ENCODE measurements around the gene G6PC3. TPM values are rescaled to one million over a fixed set of nuclear protein-coding genes. Genes with fewer than 3 reads are reported as not detected.
"Not testable (repeated sequence)": the region's sequence is repeated elsewhere in the genome, so short reads cannot be mapped to it uniquely, and the experiment has no call there.

The G6PC3 gene
- total RNA-seq, 1 experiment from 2014 or later = 104 TPM

DNA sequence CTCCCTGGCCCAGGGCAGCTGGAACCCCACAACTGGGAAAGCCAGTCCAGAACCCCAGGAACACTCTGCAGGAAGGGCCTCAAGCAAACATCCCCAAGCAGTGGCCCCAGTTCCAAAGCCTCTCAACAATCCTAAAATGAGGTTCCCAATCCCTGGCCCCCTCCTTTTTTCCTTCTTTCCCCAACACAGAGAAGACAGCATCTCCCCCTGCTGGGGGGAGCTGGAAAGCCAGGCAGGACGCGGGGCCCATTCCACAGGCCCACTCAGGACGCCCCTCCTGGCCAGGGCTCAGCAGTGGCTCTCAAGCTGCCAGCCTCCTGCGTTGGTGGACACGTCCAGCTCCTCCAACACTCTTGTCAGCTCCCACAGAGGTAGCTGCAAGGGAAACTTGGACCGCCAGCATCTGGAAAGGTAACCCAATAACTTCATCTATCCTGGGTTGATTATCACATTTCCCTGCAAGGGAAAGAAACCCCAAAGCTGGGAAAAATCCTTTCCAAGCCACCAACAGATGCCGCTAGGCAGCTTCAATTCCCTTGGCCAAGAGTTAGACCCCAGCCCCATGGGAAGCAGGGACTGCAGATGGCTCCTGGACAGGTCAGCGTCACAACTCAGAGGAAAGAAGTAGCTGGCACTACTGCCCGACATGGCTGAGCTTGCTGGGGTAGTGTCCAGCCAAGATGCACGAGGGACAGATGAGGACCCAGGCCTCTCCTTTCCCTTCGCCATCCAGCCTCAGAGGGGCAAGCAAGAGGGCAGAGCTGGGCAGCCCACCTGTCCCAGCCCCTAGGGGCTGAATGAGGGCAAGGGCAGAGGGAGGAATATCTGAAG is 45.3 kb downstream of the G6PC3 start:
- DNase-seq = peak; percentile 91
- Histone ChIP-seq H3K36me3 (replicated peaks; ENCODE audit: control insufficient read depth, insufficient read depth, low read length) (peaks cover 1% of the 10 kb centered on the region), H3K4me3 (ENCODE audit: insufficient read depth, low read depth, low read length) (no peak overlapping the region), H3K27me3 (ENCODE audit: control insufficient read depth, insufficient read depth, low read length) (no peaks in the 10 kb centered on the region)

GRCh38 chr17:44117351-44117750 is 46.8 kb downstream of the G6PC3 start:
- H3K27me3 ChIP-seq (ENCODE audit: control insufficient read depth, insufficient read depth, low read length) = no peaks in the 10 kb centered on the region
- no peak overlapping the region for H3K4me3 ChIP-seq (ENCODE audit: insufficient read depth, low read depth, low read length)
- DNase-seq = peak; percentile 66
- peaks cover 1% of the 10 kb centered on the region for H3K36me3 ChIP-seq (replicated peaks; ENCODE audit: control insufficient read depth, insufficient read depth, low read length)

- DNase-seq = peak; percentile 69
- Histone ChIP-seq H3K4me3 (ENCODE audit: insufficient read depth, low read depth, low read length) (no peak overlapping the region), H3K36me3 (replicated peaks; ENCODE audit: control insufficient read depth, insufficient read depth, low read length) (peaks cover 1% of the 10 kb centered on the region), H3K27me3 (ENCODE audit: control insufficient read depth, insufficient read depth, low read length) (no peaks in the 10 kb centered on the region)
Observed at GRCh38 chr17:44118427-44119050, 48.0 kb downstream of the G6PC3 start.

GRCh38 chr17:44119062-44119461 is 48.5 kb downstream of the G6PC3 start:
- H3K36me3 ChIP-seq (replicated peaks; ENCODE audit: control insufficient read depth, insufficient read depth, low read length) = peaks cover 1% of the 10 kb centered on the region
- H3K27me3 ChIP-seq (ENCODE audit: control insufficient read depth, insufficient read depth, low read length) = no peaks in the 10 kb centered on the region
- DNase-seq = peak; percentile 25
- H3K4me3 ChIP-seq (ENCODE audit: insufficient read depth, low read depth, low read length) = no peak overlapping the region

DNA sequence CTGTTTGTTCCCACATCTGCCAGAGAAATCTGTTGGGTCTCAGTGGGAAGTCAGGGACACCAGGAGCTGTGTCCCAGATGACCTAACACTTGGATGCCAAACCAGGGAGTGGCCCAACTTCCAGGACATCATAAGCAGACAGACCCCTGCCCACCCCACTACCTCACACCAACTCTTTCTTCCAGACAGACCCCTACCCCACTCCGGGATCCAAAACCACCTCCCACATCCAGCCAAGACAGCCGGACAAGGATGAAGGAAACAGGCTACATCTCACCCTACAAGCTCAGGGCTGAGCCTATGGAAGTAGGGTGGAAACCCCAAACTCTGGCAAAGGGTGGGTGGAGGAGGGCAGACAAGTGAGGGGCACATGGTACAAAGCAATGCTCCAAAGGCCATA is 49.3 kb downstream of the G6PC3 start:
- DNase-seq = no peak
- Histone ChIP-seq H3K27me3 (ENCODE audit: control insufficient read depth, insufficient read depth, low read length) (no peaks in the 10 kb centered on the region), H3K36me3 (replicated peaks; ENCODE audit: control insufficient read depth, insufficient read depth, low read length) (peaks cover 1% of the 10 kb centered on the region), H3K4me3 (ENCODE audit: insufficient read depth, low read depth, low read length) (no peak overlapping the region)

- H3K4me3 ChIP-seq (ENCODE audit: insufficient read depth, low read depth, low read length); DNase-seq: not testable (repeated sequence)
Observed at GRCh38 chr17:44120281-44120680, 49.7 kb downstream of the G6PC3 start.

GRCh38 chr17:44120851-44121605 is 50.5 kb downstream of the G6PC3 start:
- no peaks in the 10 kb centered on the region for H3K27me3 ChIP-seq (ENCODE audit: control insufficient read depth, insufficient read depth, low read length)
- no peak overlapping the region for H3K4me3 ChIP-seq (ENCODE audit: insufficient read depth, low read depth, low read length)
- peak; percentile 59 for DNase-seq
- no peaks in the 10 kb centered on the region; the same call in 1 of the 2 replicates for H3K36me3 ChIP-seq (replicated peaks; ENCODE audit: control insufficient read depth, insufficient read depth, low read length)

More at GRCh38 chr17:44120281-44120680, 49.7 kb downstream of the G6PC3 start:
- not testable (repeated sequence) for H3K36me3 ChIP-seq (replicated peaks; ENCODE audit: control insufficient read depth, insufficient read depth, low read length); H3K27me3 ChIP-seq (ENCODE audit: control insufficient read depth, insufficient read depth, low read length)

DNA sequence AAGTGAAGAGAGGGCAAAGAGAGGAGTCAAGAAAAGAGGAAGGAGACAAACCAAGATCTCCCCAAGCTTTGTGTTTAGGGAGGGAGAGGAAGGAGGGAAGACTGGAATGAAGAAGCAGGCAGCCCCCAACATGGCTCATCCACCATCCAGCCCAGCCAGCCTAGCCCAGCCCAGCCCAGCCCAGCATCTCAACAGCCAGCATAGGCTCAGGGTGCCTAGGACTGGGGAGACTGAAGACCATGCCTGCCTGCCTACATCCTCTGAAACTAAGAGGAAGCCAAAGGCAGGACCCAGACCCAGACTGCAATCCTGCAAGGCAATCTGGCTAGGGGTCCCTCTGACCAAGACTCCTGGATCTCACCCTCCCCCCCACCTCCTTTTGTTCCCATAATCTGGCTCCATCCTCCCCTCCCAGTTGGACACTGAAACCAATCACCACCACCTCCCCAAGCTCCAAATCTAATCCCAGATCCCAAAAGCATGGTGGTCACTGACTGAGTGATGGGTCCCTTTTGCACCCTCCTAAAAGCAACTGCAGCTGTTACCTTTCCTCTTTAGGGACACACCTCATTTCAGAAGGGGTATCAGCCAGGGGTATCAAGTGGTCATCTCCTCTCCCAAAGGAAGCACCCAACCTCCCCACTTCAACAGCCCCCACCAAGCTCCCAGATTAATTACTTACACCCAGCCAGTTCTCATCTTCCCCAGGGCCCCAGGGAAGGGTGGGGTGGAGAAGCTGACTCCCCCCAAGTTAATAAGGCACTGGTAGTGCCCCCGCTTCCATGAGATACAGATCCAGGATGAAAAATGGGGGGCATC is 51.7 kb downstream of the G6PC3 start:
- H3K27me3 ChIP-seq (ENCODE audit: control insufficient read depth, insufficient read depth, low read length) = no peaks in the 10 kb centered on the region
- no peaks in the 10 kb centered on the region for H3K36me3 ChIP-seq (replicated peaks; ENCODE audit: control insufficient read depth, insufficient read depth, low read length)
- peak; percentile 48 for DNase-seq
- peak overlapping the region; percentile 75 for H3K4me3 ChIP-seq (ENCODE audit: insufficient read depth, low read depth, low read length)

DNA sequence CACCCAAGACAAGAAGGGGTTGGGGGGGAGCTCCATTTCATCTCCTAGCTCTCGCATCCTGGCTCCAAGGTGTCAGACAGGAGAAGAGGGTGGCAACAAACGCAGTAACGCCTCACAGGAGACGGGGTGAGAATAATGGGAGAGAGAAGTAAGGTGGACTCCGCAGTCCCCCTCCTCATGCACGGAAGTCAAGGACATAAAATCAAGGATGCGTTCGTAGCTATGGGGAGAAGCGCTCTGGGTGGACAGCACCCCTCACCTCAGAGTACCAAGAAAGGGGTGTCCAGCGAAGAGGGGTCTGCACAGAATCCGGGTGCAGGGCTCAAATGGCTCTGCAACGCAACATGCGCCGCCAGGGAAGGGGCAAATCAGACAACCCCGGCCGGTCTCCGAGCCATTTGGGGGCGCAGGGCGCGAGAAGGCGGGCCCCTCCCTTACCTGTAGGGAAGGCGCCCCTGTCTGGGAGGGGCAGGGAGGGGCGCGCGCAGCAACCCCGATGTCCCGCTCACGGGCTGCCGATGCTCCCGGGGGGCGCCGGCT is 52.4 kb downstream of the G6PC3 start:
- Histone ChIP-seq H3K27me3 (ENCODE audit: control insufficient read depth, insufficient read depth, low read length) (no peaks in the 10 kb centered on the region), H3K4me3 (ENCODE audit: insufficient read depth, low read depth, low read length) (peak overlapping the region; percentile 75), H3K36me3 (replicated peaks; ENCODE audit: control insufficient read depth, insufficient read depth, low read length) (no peaks in the 10 kb centered on the region)
- DNase-seq = peak; percentile 65

DNA sequence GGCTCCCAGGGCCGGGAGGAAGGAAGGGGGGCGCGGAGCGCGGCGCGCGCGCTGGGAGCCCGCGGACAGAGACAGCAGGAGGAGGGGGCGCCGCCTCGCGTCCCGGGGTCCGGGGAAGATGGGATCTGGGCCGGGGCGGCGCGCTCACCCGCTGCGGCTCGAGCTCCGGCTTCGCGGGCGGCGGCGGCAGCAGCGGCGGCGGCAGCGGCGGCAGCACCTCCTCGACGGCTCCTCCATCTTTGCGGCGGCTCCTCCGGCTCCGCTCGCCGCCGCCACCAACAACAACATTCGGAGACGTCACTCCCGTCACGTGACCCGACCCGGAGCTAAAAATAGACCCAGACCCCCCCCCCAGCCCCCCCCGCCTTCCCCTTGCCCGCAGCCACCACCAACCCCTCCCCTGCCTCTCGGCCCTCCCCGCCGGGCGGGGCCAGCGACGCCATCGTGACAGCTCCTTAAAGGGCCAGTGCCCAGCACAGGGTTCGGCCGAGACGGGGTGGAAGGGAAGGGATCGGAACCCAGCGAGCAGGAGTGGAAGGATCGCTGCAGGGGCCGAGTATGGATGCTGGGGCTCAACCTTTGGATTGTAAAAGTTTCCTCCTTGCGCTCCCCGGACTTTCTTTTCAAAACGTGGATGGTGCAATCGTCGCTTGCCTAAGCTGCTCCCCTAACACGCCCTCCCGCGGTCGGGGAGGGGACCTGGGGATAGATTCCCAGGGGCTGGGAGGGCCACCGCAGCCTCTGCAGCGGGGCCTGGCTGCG is 53.0 kb downstream of the G6PC3 start, which contains the start of gene HDAC5:
Gene HDAC5, minus strand, starts transcription at position 286 of the 762 bp plus-strand sequence. CDS start 6,126 bp downstream, outside the sequence.
- DNase-seq = peak; percentile 99
- no peaks in the 10 kb centered on the region for H3K27me3 ChIP-seq (ENCODE audit: control insufficient read depth, insufficient read depth, low read length)
- H3K36me3 ChIP-seq (replicated peaks; ENCODE audit: control insufficient read depth, insufficient read depth, low read length) = no peaks in the 10 kb centered on the region
- H3K4me3 ChIP-seq (ENCODE audit: insufficient read depth, low read depth, low read length) = peak within 1 kb of the TSS; percentile 75

DNA sequence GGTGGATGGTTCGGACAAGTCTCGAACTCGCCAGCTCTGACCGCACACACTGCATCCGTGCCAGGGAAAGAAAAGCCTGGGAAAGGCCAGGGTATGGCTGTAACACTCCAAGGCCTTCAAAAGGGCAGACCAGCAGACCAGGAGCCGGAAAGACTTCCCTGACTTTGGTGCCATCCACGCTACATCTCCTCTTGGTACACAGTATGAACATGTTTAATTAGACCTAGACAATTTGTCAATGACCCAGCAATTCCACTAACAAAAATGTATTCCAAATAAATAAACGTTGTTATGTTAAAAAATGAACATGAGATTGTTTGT is 53.5 kb downstream of the G6PC3 start:
- Histone ChIP-seq H3K36me3 (replicated peaks; ENCODE audit: control insufficient read depth, insufficient read depth, low read length) (no peaks in the 10 kb centered on the region), H3K27me3 (ENCODE audit: control insufficient read depth, insufficient read depth, low read length) (no peaks in the 10 kb centered on the region), H3K4me3 (ENCODE audit: insufficient read depth, low read depth, low read length) (peak overlapping the region; percentile 69)
- no peak for DNase-seq

Data from H7 (cell line).